GM10266 (cell line): ENCODE measurements around the gene ZNF346.

ENCODE experiments used
- DNase-seq: peaks from one replicate; pipeline ENCODE4 v3.0.0; 2012; ENCODE audit errors: extremely low spot score
- TF ChIP-seq, protein P1 (sequence below): IDR thresholded peaks from 2 replicates; pipeline ENCODE4 v1.5.1; 2012; ENCODE audit warnings: mild to moderate bottlenecking, low read depth; ENCODE audit not compliant: control insufficient read depth, insufficient read depth; ENCODE audit errors: missing control alignments

ZNF346 gene

DNA sequence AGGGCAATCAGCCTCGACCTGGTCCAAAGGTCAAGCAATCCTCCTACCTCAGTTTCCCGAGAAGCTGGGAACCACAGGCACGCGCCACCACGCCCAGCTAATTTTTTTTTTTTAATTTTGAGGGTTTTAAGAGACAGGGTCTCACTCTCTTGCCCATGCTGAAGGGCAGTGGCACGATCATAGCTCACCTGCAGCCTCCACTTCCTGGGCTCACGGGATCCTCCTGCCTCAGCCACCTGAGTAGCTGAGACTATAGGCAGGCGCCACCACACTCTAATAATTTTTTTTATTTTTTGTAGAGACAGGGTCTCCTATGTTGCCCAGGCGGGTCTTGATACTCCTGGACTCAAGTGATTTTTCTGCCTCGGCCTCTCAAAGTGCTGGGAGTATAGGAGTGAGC lies 17.5 kb upstream of the ZNF346 start:
- no peak for DNase-seq
- TF ChIP-seq, protein P1, sequence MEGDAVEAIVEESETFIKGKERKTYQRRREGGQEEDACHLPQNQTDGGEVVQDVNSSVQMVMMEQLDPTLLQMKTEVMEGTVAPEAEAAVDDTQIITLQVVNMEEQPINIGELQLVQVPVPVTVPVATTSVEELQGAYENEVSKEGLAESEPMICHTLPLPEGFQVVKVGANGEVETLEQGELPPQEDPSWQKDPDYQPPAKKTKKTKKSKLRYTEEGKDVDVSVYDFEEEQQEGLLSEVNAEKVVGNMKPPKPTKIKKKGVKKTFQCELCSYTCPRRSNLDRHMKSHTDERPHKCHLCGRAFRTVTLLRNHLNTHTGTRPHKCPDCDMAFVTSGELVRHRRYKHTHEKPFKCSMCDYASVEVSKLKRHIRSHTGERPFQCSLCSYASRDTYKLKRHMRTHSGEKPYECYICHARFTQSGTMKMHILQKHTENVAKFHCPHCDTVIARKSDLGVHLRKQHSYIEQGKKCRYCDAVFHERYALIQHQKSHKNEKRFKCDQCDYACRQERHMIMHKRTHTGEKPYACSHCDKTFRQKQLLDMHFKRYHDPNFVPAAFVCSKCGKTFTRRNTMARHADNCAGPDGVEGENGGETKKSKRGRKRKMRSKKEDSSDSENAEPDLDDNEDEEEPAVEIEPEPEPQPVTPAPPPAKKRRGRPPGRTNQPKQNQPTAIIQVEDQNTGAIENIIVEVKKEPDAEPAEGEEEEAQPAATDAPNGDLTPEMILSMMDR = no peak

DNA sequence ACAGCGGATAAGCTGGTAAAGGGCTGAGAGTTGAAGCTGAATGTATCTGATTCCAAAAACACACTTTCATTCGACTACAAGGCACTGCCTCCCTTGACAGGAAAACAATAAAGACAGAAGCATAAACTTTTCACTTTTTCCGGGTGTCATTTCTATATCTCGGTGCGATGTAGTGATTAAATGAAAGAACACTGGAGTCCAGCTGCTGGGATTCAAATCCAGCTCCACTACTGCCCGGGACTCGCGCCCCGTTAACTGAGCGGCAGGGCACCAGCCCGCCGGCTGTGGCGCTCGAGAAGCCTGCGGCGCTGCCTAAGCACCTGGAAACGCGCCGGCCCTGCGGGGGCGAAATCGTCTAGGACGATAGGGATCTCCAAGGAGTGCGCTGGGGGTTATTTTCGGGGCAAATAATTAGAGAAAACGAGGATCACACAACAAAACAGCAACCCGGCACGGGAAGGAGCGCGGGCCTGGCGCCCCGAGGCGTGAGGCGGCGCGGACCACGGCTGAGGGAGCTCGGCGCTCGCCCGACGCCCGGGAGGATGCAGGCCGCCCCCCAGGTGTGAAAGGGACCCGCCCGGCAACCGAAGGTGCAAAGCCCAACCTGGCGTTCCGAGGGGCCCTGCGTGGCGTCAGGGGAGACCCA lies 16.8 kb upstream of the ZNF346 start:
- TF ChIP-seq, protein P1 = peak; percentile 69
- DNase-seq = peak; percentile 57

DNA sequence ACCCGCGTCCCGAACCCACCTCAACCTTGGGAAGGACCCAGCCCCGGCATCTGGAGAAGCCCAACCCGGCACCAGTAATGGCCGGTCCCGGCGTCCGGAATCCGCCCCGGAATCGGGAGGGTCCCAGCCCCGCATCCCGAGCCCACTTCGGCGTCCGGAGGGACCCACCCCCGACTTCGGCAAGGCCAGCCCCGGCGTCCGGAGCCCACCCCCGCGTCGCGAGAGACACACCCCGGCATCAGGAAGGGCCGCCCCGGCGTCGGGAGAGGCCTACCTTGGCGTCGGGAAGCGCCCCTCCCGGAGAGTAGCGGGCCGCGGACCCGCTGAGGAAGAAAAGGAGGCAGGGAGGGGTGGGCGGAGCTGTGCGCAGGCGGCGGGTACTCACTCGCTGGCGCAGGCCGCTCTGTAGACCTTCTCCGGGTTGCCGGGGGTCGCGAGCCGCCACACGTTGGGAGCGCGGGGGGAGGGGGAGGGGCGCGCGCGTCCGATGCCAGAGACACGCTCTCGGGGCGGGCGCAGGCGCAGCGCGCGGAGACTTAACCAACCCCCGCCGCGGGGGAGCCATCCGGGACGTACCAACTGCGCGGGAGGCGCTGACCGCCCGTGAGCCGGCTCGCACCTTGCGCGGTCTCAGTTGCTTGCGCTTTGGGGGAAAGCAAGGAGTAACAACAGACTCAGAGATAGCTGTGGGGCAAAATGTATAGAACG lies 16.1 kb upstream of the ZNF346 start, which contains the start of gene UIMC1:
UIMC1 (minus strand) TSS at position 515 of the 708 bp plus-strand sequence. CDS start 24,164 bp downstream, outside the sequence.
- TF ChIP-seq, protein P1 = no peak
- DNase-seq = peak; percentile 91

DNA sequence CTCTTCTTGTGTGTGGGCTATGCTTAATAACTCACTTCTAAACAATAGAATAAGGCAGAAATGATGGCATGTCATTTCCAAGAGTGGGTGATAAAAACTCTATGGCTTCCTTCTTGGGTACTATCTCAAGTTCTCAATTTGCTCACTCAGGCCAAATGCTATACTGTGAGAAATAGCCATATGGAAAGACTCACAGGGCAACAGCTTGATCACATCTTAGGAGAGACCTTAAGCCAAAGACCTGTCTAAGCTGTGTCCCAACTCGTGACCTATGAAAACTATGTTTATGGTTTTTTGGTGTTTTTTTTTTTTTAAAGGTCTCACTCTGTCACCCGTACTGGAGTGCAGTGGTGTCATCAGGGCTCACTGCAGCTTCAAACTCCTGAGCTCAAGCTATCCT lies 13.8 kb upstream of the ZNF346 start:
- TF ChIP-seq, protein P1 = no peak
- no peak for DNase-seq

DNA sequence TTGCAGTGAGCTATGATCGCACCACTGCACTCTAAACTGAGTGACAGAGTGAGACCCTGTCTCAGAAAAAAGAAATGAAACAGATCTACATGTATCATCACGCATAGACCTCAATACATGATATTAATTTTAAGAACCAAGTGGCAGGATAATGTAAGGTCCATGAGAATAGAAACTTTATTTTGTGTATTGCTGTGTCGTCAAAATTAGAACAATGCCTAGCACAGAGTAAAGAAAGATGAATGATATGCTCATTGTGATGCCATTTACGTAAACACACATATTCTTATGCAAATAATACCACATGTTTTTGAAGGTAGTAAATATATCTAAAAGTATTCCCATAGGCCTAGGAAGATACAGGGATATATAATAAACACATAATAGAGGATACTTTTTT lies 12.3 kb upstream of the ZNF346 start:
- TF ChIP-seq, protein P1 = no peak
- DNase-seq = no peak

DNA sequence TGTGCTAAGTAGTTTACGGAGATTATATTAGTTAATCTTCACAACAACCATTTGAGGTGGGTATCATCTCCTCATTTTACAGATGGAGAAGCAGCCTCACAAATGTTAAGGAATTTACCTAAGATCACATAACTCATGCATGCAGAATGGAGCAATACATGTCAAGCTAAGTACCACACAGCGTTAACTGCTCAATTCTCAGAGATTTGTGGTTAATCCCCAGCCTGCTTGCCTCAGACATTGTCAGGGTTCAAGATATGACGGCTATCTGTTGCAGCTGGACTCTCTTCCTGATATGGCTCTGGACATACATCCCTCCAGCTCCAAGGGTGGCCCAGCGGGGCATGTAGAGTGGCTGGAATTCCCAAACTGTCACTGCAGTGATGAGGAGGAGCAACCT lies 7.3 kb upstream of the ZNF346 start:
- TF ChIP-seq, protein P1 = no peak
- no peak for DNase-seq

DNA sequence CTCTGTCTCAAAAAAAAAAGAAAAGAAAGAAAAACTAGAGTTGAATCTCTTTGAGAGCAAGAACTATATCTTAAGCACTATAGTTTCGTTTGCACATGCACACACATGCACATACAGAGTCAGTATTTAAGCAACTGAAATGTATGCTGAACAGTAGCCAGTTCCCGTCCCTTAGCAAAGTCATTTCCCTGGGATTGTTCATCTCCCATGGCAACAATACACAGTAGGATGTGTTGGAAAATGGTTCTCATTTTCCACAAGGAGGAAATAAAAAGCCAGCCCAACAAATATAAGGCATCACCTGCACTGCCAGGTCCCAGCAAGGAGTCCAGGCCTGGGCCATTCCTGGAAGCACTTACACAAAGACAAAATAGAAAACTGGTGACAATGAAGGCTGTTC lies 4.2 kb upstream of the ZNF346 start:
- no peak for DNase-seq
- TF ChIP-seq, protein P1 = no peak
